NOMO-1 (cell line): ENCODE data around the gene TLR7.

Experiments used
- DNase-seq, 2 experiments: peaks; one replicate each; lab custom pipeline; 2025; ENCODE audit not compliant: unreplicated experiment in 2 of 2; lab: John Stamatoyannopoulos, UW

The TLR7 gene

GRCh38 chrX:12922599-12922919, 55.7 kb downstream of the TLR7 start:
- no peak for DNase-seq

DNA sequence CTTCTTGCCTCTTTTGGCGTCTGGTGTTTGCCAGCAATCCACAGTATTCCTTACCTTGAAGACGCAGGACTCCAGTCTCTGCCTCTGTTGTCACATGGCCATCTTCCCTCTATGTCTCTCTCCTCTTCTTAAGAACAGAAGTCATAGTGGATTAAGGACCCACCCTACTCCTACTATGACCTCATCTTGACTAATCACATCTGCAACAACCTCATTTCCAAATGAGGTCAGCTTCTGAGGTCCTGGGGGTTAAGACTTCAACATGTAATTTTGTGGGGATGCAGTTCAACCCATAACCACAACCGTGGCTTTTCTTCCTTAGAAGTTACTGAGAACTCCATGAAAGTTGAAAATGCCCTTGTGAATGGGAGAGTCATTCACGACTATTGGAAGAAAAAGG, 62.8 kb downstream of the TLR7 start:
- peak in 1 of 2 experiments; percentile 13 for DNase-seq

GRCh38 chrX:12930150-12930549, 63.3 kb downstream of the TLR7 start:
- no peak for DNase-seq

- no peak for DNase-seq
Observed at GRCh38 chrX:12932244-12932643, 65.4 kb downstream of the TLR7 start.

- no peak for DNase-seq
Observed at GRCh38 chrX:12934850-12935249, 68.0 kb downstream of the TLR7 start.

DNA sequence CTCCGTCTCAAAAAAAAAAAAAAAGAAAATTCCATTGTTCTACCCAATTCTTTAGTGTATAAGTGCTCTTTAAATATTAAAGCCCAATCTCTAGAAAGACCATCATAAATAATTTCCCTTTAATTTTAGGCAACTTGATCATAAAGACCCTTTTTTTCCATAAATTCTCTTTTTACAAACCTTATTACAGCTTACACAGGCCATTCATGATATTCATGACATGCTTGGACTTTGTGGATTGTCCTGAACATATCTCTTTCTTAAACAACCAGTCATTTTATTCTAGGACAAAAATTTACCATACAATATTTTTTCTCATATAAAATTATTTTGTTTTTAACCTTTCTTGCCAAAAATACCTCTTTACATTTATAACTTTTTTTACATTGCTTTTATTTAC, 70.1 kb downstream of the TLR7 start:
- no peak for DNase-seq
